SK-N-MC (cell line): ENCODE data around the gene CD101.

Source experiments
- DNase-seq: peaks from one replicate; pipeline ENCODE4 v3.0.0-alpha.2; 2011; ENCODE audit warnings: low read depth, low spot score
- H3K27ac ChIP-seq: fragments of 200-600 bp; sonication (generic); 2 replicates; pipeline ENCODE4 v1.5.1; 2016; ENCODE audit warnings: mixed run types
- H3K36me3 ChIP-seq: fragments of 200-600 bp; sonication (generic); 2 replicates; pipeline ENCODE4 v1.6.1; 2017; ENCODE audit warnings: antibody characterized with exemption, low read length, mixed read lengths; ENCODE audit not compliant: insufficient read depth
- H3K4me3 ChIP-seq: fragments of 200-600 bp; sonication (generic); 2 replicates; pipeline ENCODE4 v1.5.1; 2016
- H3K9ac ChIP-seq: fragments of 200-600 bp; sonication (generic); 2 replicates; pipeline ENCODE4 v1.8.0; 2017; ENCODE audit warnings: mixed run types, mixed read lengths; ENCODE audit not compliant: insufficient read length
- H3K9me3 ChIP-seq: fragments of 200-600 bp; sonication (generic); 2 replicates; pipeline ENCODE4 v1.6.1; 2017; ENCODE audit warnings: low read depth, mild to moderate bottlenecking, antibody characterized with exemption, low read length, moderate library complexity, mixed read lengths
- EZH2 ChIP-seq: fragments of 200-600 bp; sonication (generic); IDR thresholded peaks from one replicate; pipeline ENCODE4 v1.6.1; 2017; ENCODE audit warnings: antibody characterized with exemption
- FOXP2 ChIP-seq: optimal IDR thresholded peaks from 2 replicates; pipeline ENCODE3; 2011; ENCODE audit warnings: mild to moderate bottlenecking, moderate library complexity; ENCODE audit not compliant: insufficient read depth; ENCODE audit errors: extremely low read length, control extremely low read depth
- POLR2AphosphoS5 ChIP-seq: IDR thresholded peaks from 2 replicates; pipeline ENCODE4 v1.6.1; 2012; ENCODE audit warnings: mild to moderate bottlenecking, low read depth, low read length, borderline replicate concordance

Gene CD101, protein sequence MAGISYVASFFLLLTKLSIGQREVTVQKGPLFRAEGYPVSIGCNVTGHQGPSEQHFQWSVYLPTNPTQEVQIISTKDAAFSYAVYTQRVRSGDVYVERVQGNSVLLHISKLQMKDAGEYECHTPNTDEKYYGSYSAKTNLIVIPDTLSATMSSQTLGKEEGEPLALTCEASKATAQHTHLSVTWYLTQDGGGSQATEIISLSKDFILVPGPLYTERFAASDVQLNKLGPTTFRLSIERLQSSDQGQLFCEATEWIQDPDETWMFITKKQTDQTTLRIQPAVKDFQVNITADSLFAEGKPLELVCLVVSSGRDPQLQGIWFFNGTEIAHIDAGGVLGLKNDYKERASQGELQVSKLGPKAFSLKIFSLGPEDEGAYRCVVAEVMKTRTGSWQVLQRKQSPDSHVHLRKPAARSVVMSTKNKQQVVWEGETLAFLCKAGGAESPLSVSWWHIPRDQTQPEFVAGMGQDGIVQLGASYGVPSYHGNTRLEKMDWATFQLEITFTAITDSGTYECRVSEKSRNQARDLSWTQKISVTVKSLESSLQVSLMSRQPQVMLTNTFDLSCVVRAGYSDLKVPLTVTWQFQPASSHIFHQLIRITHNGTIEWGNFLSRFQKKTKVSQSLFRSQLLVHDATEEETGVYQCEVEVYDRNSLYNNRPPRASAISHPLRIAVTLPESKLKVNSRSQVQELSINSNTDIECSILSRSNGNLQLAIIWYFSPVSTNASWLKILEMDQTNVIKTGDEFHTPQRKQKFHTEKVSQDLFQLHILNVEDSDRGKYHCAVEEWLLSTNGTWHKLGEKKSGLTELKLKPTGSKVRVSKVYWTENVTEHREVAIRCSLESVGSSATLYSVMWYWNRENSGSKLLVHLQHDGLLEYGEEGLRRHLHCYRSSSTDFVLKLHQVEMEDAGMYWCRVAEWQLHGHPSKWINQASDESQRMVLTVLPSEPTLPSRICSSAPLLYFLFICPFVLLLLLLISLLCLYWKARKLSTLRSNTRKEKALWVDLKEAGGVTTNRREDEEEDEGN

DNA sequence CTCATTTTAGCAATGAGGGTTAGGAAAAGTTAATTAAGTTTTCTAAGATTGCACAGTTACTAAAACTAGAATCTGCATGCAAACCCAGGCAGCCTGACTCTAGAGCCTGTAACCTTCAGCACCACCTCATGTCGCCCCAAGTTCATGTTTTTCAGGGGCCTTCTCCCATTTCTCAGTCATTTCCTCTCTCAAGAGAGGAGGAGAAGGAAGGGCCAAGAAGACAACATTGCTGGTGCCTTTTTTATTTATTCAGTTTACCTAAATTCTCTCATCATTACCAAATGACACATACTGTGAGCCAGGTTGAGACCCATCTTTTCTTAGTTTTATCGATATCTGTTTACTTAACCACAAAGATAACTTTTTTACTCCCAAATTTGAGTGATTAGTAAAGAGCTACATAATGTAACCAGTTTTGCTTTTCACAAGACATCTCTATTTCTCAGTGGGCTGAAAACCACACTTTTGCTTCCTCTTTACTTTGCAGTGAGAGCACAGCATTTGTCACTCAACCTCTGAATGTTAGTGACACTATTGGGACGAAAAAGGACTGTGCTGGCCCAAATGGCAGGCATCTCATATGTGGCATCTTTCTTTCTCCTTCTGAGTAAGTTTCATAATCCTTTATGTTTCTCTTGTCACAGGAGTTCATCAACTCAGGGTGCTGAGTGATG is at the start of gene CD101:
Gene CD101 (plus strand): TSS at position 507 of the 674 bp plus-strand sequence. CDS start 58 bp downstream, at position 565.
- H3K4me3 ChIP-seq: no peak within 1 kb of the TSS
- TF ChIP-seq POLR2AphosphoS5 (no peak), FOXP2 (no peak), EZH2 (no peak)
- H3K36me3 ChIP-seq: no peaks in the 10 kb centered on the region
- H3K9me3 ChIP-seq: no peaks in the 10 kb centered on the region
- H3K9ac ChIP-seq: no peak within 1 kb of the TSS
- H3K27ac ChIP-seq: no peak within 1 kb of the TSS
- no peak for DNase-seq

DNA sequence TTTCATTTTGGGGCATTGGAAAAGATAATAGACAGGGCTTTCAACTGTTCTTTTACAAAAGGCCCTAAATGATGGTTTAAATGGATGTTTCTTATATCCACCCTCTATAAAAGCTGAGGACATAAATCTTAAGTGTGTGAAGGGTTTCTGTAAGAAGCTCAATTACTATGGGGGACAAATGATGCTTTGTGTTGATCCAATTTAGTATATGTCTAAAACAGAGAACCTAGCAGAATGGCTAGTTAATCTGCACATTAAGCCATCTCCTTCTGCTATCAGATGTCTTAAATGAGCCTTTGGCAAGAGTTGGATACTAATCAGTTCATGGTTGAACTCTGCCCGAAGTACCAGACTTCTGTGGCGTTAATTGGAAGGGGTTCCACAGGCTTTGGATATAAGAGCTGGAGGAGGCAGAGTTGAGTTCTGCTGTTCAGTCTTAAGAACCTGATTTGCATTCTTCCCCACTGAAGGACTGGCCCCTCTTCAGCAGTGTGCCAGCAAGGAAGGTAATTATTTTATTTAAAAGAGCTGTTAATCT is 48.8 kb upstream of the CD101 start:
- DNase-seq: no peak
- TF ChIP-seq EZH2 (no peak), POLR2AphosphoS5 (no peak), FOXP2 (no peak)
- Histone ChIP-seq H3K36me3 (peaks cover 29% of the 10 kb centered on the region), H3K9ac (no peak overlapping the region), H3K9me3 (no peaks in the 10 kb centered on the region), H3K27ac (no peak overlapping the region), H3K4me3 (no peak overlapping the region)

DNA sequence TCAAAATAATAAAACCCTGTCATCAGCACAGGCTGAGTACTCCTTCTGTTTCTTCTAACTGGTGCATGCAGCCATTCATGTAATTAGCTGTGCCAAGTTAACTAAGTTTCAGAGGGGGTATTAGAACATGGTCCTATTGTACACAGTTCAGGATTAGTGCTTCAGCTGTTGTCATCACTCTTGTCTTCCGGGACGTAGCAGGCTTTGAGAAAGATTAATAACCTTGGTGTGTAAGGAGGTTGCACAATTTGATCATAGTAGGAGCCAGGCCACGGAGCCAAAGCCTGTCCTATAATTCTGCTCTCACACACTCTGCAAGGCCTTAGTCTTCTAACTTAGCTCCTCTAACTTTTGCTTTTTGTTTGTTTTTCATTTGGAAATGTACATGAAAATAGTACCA is 47.1 kb upstream of the CD101 start:
- Histone ChIP-seq H3K36me3 (peaks cover 23% of the 10 kb centered on the region), H3K4me3 (no peak overlapping the region), H3K9me3 (no peaks in the 10 kb centered on the region), H3K9ac (no peak overlapping the region), H3K27ac (no peak overlapping the region)
- no peak for DNase-seq
- TF ChIP-seq POLR2AphosphoS5 (no peak), FOXP2 (no peak), EZH2 (no peak)

DNA sequence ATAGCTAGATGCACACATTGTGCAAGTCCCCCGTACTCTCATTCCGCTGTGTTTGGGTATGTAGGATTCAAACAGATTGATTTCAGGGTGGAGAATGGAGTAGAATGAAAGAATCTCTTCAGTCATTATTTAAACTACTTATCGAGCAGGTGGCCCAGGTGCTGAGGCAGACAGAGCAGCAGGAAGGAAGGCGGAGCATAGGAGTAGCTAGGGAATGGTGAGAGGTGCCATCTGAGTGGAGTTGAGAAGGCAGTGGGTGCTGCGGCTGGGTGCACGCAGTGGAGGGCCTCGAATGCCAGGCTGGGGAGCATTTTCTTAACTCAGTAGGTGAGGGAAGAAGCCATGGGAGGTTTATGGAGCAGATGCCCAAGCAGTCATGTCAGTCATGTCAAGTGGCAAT is 45.2 kb upstream of the CD101 start:
- H3K36me3 ChIP-seq: peaks cover 15% of the 10 kb centered on the region
- no peak for DNase-seq
- no peaks in the 10 kb centered on the region for H3K9me3 ChIP-seq

DNA sequence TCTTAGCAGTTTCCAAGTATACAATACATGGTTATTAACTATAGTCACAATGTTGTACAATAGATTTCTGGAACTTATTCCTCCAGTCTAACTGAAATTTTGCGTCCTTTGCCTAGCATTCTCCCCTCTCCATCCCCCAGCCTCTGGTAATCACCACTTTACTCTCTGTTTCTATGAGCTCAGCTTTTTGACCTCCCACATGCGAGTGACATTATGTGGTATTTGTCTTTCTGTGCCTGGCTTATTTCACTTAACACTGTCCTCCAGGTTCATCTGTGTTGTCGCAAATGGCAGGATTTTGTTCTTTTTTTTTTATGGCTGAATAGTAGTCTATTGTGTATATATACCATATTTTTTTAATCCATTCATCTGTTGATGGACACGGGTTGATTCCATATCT is 43.9 kb upstream of the CD101 start:
- TF ChIP-seq EZH2 (no peak), FOXP2 (no peak), POLR2AphosphoS5 (no peak)
- H3K27ac ChIP-seq: no peak overlapping the region
- H3K9me3 ChIP-seq: no peaks in the 10 kb centered on the region
- no peak overlapping the region for H3K4me3 ChIP-seq
- no peak overlapping the region for H3K9ac ChIP-seq
- DNase-seq: no peak
- peaks cover 19% of the 10 kb centered on the region; the same call in 1 of the 2 replicates for H3K36me3 ChIP-seq

More for the DNA sequence above, 45.2 kb upstream of the CD101 start:
- H3K27ac ChIP-seq: no peak overlapping the region
- TF ChIP-seq EZH2 (no peak), POLR2AphosphoS5 (no peak), FOXP2 (no peak)
- H3K9ac ChIP-seq: no peak overlapping the region
- H3K4me3 ChIP-seq: no peak overlapping the region

DNA sequence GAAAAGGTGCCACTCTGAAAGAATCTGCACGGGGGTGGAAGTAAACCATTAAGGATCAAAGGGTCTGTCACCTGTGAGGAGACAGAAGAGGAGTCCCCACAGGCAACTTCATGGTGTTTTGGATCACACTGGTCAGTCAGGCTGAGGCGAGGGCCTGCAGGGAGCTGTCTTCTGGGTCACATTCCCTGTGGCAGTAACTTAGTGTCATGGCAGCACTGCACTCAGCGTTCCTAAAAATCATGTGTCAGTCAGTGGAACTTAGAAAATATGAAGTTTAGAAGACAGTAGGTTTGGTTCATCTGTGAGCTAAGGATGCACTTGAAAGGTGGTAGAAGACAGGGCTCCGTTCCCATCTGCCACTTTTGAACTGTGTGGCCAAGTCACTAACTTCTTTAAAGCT is 43.5 kb upstream of the CD101 start:
- H3K4me3 ChIP-seq: no peak overlapping the region
- no peak overlapping the region for H3K27ac ChIP-seq
- no peak overlapping the region for H3K9ac ChIP-seq
- H3K36me3 ChIP-seq: peaks cover 22% of the 10 kb centered on the region; the same call in 1 of the 2 replicates
- no peaks in the 10 kb centered on the region for H3K9me3 ChIP-seq
- TF ChIP-seq FOXP2: no peak
- TF ChIP-seq POLR2AphosphoS5: no peak
- no peak for TF ChIP-seq EZH2
- DNase-seq: no peak

DNA sequence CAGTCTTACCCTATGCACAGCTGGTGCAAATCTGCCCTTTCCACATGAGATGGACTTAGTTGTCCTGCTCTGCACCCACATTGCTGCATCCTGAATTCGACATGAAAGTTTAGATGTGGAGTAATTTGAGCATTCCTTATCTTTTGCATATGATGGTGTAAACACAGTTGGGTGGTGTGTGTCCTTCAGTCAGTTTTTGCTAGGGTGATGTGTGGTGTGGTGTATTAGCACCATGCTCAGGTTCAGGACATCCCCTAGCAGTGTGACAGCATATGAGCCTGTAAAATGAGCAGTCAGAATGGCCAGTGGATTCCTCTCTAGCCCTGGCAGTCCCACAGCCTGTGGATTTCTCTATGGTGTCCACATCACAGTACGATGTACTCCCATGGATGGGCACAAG is 42.6 kb upstream of the CD101 start:
- no peaks in the 10 kb centered on the region for H3K9me3 ChIP-seq
- no peak for TF ChIP-seq FOXP2
- no peak for TF ChIP-seq EZH2
- no peak for TF ChIP-seq POLR2AphosphoS5
- no peak overlapping the region for H3K4me3 ChIP-seq
- H3K27ac ChIP-seq: no peak overlapping the region
- no peak overlapping the region for H3K9ac ChIP-seq
- no peak for DNase-seq
- peaks cover 22% of the 10 kb centered on the region; the same call in 1 of the 2 replicates for H3K36me3 ChIP-seq

DNA sequence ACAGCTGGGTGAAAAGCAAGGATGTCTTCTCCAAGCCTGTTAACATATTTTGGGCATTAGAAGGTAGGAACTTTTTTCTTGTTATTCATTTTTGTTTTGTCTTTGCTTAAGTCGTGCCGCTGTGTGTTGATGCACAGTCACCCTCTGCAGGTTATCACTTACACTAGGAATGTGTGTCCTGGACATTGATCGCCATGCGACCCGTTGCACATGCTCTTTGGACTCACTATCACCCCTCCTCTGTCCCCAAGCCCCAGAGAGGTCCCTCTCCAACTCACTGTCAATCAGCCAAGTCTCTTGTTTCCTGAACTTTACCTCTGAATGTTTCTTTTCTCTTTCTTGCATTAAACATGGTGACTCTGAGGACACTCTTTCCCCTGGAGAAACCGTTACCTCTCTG is 40.0 kb upstream of the CD101 start:
- H3K9me3 ChIP-seq: no peaks in the 10 kb centered on the region

More for the DNA sequence above, 40.0 kb upstream of the CD101 start:
- no peak for TF ChIP-seq POLR2AphosphoS5
- TF ChIP-seq FOXP2: no peak
- no peak for TF ChIP-seq EZH2
- H3K27ac ChIP-seq: no peak overlapping the region
- no peak overlapping the region for H3K4me3 ChIP-seq
- no peak overlapping the region for H3K9ac ChIP-seq
- no peak for DNase-seq
- peaks cover 22% of the 10 kb centered on the region; the same call in 1 of the 2 replicates for H3K36me3 ChIP-seq
